ENCODE measurements around the gene PLD4.

Gene PLD4

GRCh38 chr14:104929268-104930230 is 4.9 kb downstream of the PLD4 start:
- DNase-seq: no peak

- DNase-seq: no peak
Measured at GRCh38 chr14:104930526-104931303, 6.0 kb downstream of the PLD4 start.

GRCh38 chr14:104931304-104931770 is 6.7 kb downstream of the PLD4 start:
- DNase-seq: no peak

GRCh38 chr14:104931771-104932675 is 7.3 kb downstream of the PLD4 start:
- DNase-seq: no peak

- DNase-seq: peak; percentile 80
Measured at GRCh38 chr14:104932676-104933631, 8.3 kb downstream of the PLD4 start.

GRCh38 chr14:104933746-104934733 is 9.4 kb downstream of the PLD4 start:
- peak; percentile 43 for DNase-seq

- no peak for DNase-seq
Measured at GRCh38 chr14:104935026-104935650, 10.5 kb downstream of the PLD4 start.

- no peak for DNase-seq
Measured at GRCh38 chr14:104935955-104936354, 11.3 kb downstream of the PLD4 start.

GRCh38 chr14:104936361-104937155 is 11.9 kb downstream of the PLD4 start:
- DNase-seq: no peak

- no peak for DNase-seq
Measured at GRCh38 chr14:104937161-104937560, 12.5 kb downstream of the PLD4 start.

- no peak for DNase-seq
Measured at GRCh38 chr14:104937694-104938365, 13.2 kb downstream of the PLD4 start.

- DNase-seq: no peak
Measured at GRCh38 chr14:104938436-104938835, 13.8 kb downstream of the PLD4 start.

- no peak for DNase-seq
Measured at GRCh38 chr14:104938960-104939359, 14.3 kb downstream of the PLD4 start.

- no peak for DNase-seq
Measured at GRCh38 chr14:104939666-104940410, 15.2 kb downstream of the PLD4 start.

GRCh38 chr14:104940526-104941150 is 16.0 kb downstream of the PLD4 start:
- no peak for DNase-seq

- no peak for DNase-seq
Measured at GRCh38 chr14:104941508-104942365, 17.1 kb downstream of the PLD4 start.

All from NCI-H1436 (cell line).